Fibroblast of peridontal ligament (primary cell): ENCODE data around the gene CYP2C8.
"Not testable (repeated sequence)": the region's sequence is repeated elsewhere in the genome, so short reads cannot be mapped to it uniquely, and the experiment has no call there.

Source experiments
- DNase-seq: peaks from one replicate; pipeline ENCODE4 v3.0.0-alpha.2; 2010; ENCODE audit errors: extremely low read depth

Gene CYP2C8

GRCh38 chr10:95069286-95069685 is at the start of gene CYP2C8:
CYP2C8 (minus strand) TSS chr10:95069497; CDS start chr10:95069402, 95 bp downstream.
- no peak for DNase-seq

GRCh38 chr10:95116869-95117269 is 47.6 kb upstream of the CYP2C8 start:
- DNase-seq: no peak

- not testable (repeated sequence) for DNase-seq
Measured at GRCh38 chr10:95110823-95111222, 41.5 kb upstream of the CYP2C8 start.

GRCh38 chr10:95097805-95098204 is 28.5 kb upstream of the CYP2C8 start:
- no peak for DNase-seq

- DNase-seq: no peak
Measured at GRCh38 chr10:95096143-95096542, 26.8 kb upstream of the CYP2C8 start.

- DNase-seq: not testable (repeated sequence)
Measured at GRCh38 chr10:95079626-95080025, 10.3 kb upstream of the CYP2C8 start.

- no peak for DNase-seq
Measured at GRCh38 chr10:95077556-95077955, 8.3 kb upstream of the CYP2C8 start.

GRCh38 chr10:95071107-95071660 is 1.9 kb upstream of the CYP2C8 start:
- DNase-seq: no peak

GRCh38 chr10:95064125-95064524 is 5.2 kb downstream of the CYP2C8 start:
- not testable (repeated sequence) for DNase-seq

- no peak for DNase-seq
Measured at GRCh38 chr10:95056744-95057363, 12.4 kb downstream of the CYP2C8 start.

- DNase-seq: no peak
Measured at GRCh38 chr10:95049919-95050318, 19.4 kb downstream of the CYP2C8 start.

- DNase-seq: no peak
Measured at GRCh38 chr10:95048206-95048605, 21.1 kb downstream of the CYP2C8 start.

- DNase-seq: no peak
Measured at GRCh38 chr10:95039281-95039680, 30.0 kb downstream of the CYP2C8 start.

GRCh38 chr10:95035332-95036295 is 33.7 kb downstream of the CYP2C8 start:
- no peak for DNase-seq

- no peak for DNase-seq
Measured at GRCh38 chr10:95034401-95034800, 34.9 kb downstream of the CYP2C8 start.

GRCh38 chr10:95031656-95032055 is 37.6 kb downstream of the CYP2C8 start:
- no peak for DNase-seq

GRCh38 chr10:95026461-95026860 is 42.8 kb downstream of the CYP2C8 start:
- no peak for DNase-seq

GRCh38 chr10:94997741-94998174 is 71.5 kb downstream of the CYP2C8 start:
- DNase-seq: no peak

- DNase-seq: no peak
Measured at GRCh38 chr10:94992811-94993210, 76.5 kb downstream of the CYP2C8 start.

GRCh38 chr10:94991243-94991888 is 77.9 kb downstream of the CYP2C8 start:
- DNase-seq: no peak

- DNase-seq: no peak
Measured at GRCh38 chr10:94989192-94989591, 80.1 kb downstream of the CYP2C8 start.
